ENCODE results near the gene VENTX. TPM values are rescaled to one million over a fixed set of nuclear protein-coding genes. Genes with fewer than 3 reads are reported as not detected.

The VENTX gene
- total RNA-seq, 1 experiment from 2014 or later = 28.0 TPM

- ATAC-seq (no peak), DNase-seq (ENCODE audit: low spot score) (peak; percentile 56)
- Mint-ChIP-seq H3K36me3 (peaks cover 4% of the 10 kb centered on the region), H3K4me3 (peak overlapping the region; percentile 58), H3K27ac (no peak overlapping the region), H3K4me1 (peaks cover 52% of the 10 kb centered on the region), H3K27me3 (ENCODE audit: low read depth) (peaks cover 55% of the 10 kb centered on the region), H3K9me3 (no peaks in the 10 kb centered on the region)
- ChIA-PET CTCF (no interaction called here), POLR2A (no interaction called here)
- TF ChIP-seq FOXP4 (CRISPR knock-in tag; IDR thresholded peaks at IDR 0.05) (peak; percentile 90), ZNF416 (CRISPR knock-in tag; IDR thresholded peaks at IDR 0.05) (no peak), SMAD3 (CRISPR knock-in tag; IDR thresholded peaks at IDR 0.05; ENCODE audit: borderline replicate concordance) (no peak), USF2 (CRISPR knock-in tag; IDR thresholded peaks at IDR 0.05) (0 out of 2 replicates have a peak, but pooled peaks have one; percentile 12), IRF1 (CRISPR knock-in tag; IDR thresholded peaks at IDR 0.05) (0 out of 2 replicates have a peak, but pooled peaks have one; percentile 24), ZNF396 (CRISPR knock-in tag; IDR thresholded peaks at IDR 0.05; ENCODE audit: borderline replicate concordance) (no peak), EMX1 (CRISPR knock-in tag; IDR thresholded peaks at IDR 0.05) (no peak), HMGA2 (CRISPR knock-in tag; IDR thresholded peaks at IDR 0.05) (no peak), TEAD1 (CRISPR knock-in tag; IDR thresholded peaks at IDR 0.05) (peak; percentile 37; the same call in 1 of the 2 replicates), AR (CRISPR knock-in tag; IDR thresholded peaks at IDR 0.05) (no peak), FOXJ3 (CRISPR knock-in tag; IDR thresholded peaks at IDR 0.05; ENCODE audit: borderline replicate concordance) (no peak), ZNF232 (CRISPR knock-in tag; IDR thresholded peaks at IDR 0.05) (no peak), OVOL2 (CRISPR knock-in tag; IDR thresholded peaks at IDR 0.05; ENCODE audit: borderline replicate concordance) (no peak), SP1 (CRISPR knock-in tag; conservative IDR thresholded peaks at IDR 0.05) (no peak), ZNF281 (CRISPR knock-in tag; IDR thresholded peaks at IDR 0.05) (no peak), USF1 (CRISPR knock-in tag; IDR thresholded peaks at IDR 0.05) (no peak), KAT7 (CRISPR knock-in tag; IDR thresholded peaks at IDR 0.05; ENCODE audit: borderline replicate concordance) (no peak), NFATC4 (CRISPR knock-in tag; IDR thresholded peaks at IDR 0.05) (no peak), FOXK1 (CRISPR knock-in tag; IDR thresholded peaks at IDR 0.05) (peak; percentile 43; the same call in 1 of the 2 replicates), CBFB (CRISPR knock-in tag; IDR thresholded peaks at IDR 0.05; ENCODE audit: low read depth) (no peak), ZNF671 (CRISPR knock-in tag; IDR thresholded peaks at IDR 0.05) (no peak), TEAD4 (CRISPR knock-in tag; IDR thresholded peaks at IDR 0.05) (peak; percentile 33; the same call in 1 of the 2 replicates), ATF6 (CRISPR knock-in tag; IDR thresholded peaks at IDR 0.05) (no peak), ZNF121 (CRISPR knock-in tag; IDR thresholded peaks at IDR 0.05) (no peak), MAX (CRISPR knock-in tag; IDR thresholded peaks at IDR 0.05) (peak; percentile 44; the same call in 1 of the 2 replicates)
These were observed 7.1 kb upstream of the VENTX start for GRCh38 chr10:133230387-133231195.
